Activated T-cell treated with anti-CD3 and anti-CD28 coated beads for 24 hours (primary cell): ENCODE results near the gene ARL6IP4.

Experiments
- DNase-seq: peaks from one replicate; pipeline ENCODE4 v3.0.0-alpha.2; 2020; ENCODE audit warnings: low read depth

Gene ARL6IP4

GRCh38 chr12:122991623-122992275, 11.3 kb downstream of the ARL6IP4 start:
- DNase-seq: no peak

GRCh38 chr12:122992386-122992785, 11.9 kb downstream of the ARL6IP4 start:
- no peak for DNase-seq

- no peak for DNase-seq
Observed at GRCh38 chr12:122994140-122994675, 13.7 kb downstream of the ARL6IP4 start.

- no peak for DNase-seq
Observed at GRCh38 chr12:122994781-122995502, 14.5 kb downstream of the ARL6IP4 start.

GRCh38 chr12:122995503-122996187, 15.2 kb downstream of the ARL6IP4 start:
- no peak for DNase-seq

- DNase-seq: no peak
Observed at GRCh38 chr12:122996188-122996601, 15.7 kb downstream of the ARL6IP4 start.

- DNase-seq: no peak
Observed at GRCh38 chr12:122996621-122997342, 16.3 kb downstream of the ARL6IP4 start.

GRCh38 chr12:122997343-122998250, 17.1 kb downstream of the ARL6IP4 start:
- no peak for DNase-seq

GRCh38 chr12:122998316-122998715, 17.8 kb downstream of the ARL6IP4 start:
- no peak for DNase-seq

GRCh38 chr12:122999196-122999946, 18.9 kb downstream of the ARL6IP4 start:
- no peak for DNase-seq

- no peak for DNase-seq
Observed at GRCh38 chr12:122999986-123000420, 19.5 kb downstream of the ARL6IP4 start.

GRCh38 chr12:123000578-123000977, 20.1 kb downstream of the ARL6IP4 start:
- DNase-seq: no peak

- no peak for DNase-seq
Observed at GRCh38 chr12:123001464-123001863, 21.0 kb downstream of the ARL6IP4 start.

GRCh38 chr12:123003257-123003656, 22.8 kb downstream of the ARL6IP4 start:
- DNase-seq: no peak

- DNase-seq: no peak
Observed at GRCh38 chr12:123004287-123004686, 23.8 kb downstream of the ARL6IP4 start.

GRCh38 chr12:123005081-123005626, 24.7 kb downstream of the ARL6IP4 start:
- no peak for DNase-seq

- DNase-seq: no peak
Observed at GRCh38 chr12:123006977-123007376, 26.5 kb downstream of the ARL6IP4 start.

GRCh38 chr12:123010110-123010509, 29.6 kb downstream of the ARL6IP4 start:
- DNase-seq: no peak

- no peak for DNase-seq
Observed at GRCh38 chr12:123010681-123011080, 30.2 kb downstream of the ARL6IP4 start.

GRCh38 chr12:123011701-123012100, 31.2 kb downstream of the ARL6IP4 start:
- DNase-seq: no peak
